Suprapubic skin (tissue), 4 donors: Measurements from ENCODE around the gene CCDC197. TPM values are rescaled to one million over a fixed set of nuclear protein-coding genes. Genes with fewer than 3 reads are reported as not detected.

ENCODE experiments used
- DNase-seq, 2 donors: peaks; one replicate each; pipeline ENCODE4 v3.0.0-alpha.2; 2019; ENCODE audit warnings: low spot score in 2 of 2
- H3K27ac ChIP-seq: fragments of 200-600 bp; sonication (generic); one replicate; pipeline ENCODE4 v1.5.1; 2019
- H3K27me3 ChIP-seq: fragments of 200-600 bp; sonication (generic); one replicate; pipeline ENCODE4 v1.5.1; 2019
- H3K36me3 ChIP-seq: fragments of 200-600 bp; sonication (generic); one replicate; pipeline ENCODE4 v1.5.1; 2019
- H3K4me1 ChIP-seq: fragments of 200-600 bp; sonication (generic); one replicate; pipeline ENCODE4 v1.5.1; 2019
- H3K4me3 ChIP-seq: fragments of 200-600 bp; sonication (generic); one replicate; pipeline ENCODE4 v1.5.1; 2019; ENCODE audit warnings: mild to moderate bottlenecking
- H3K9me3 ChIP-seq: fragments of 200-600 bp; sonication (generic); one replicate; pipeline ENCODE4 v1.5.1; 2019
- EP300 ChIP-seq: sonication (generic); formaldehyde crosslinking; IDR thresholded peaks from one replicate; pipeline ENCODE4 v1.6.1; 2017; ENCODE audit warnings: antibody characterized with exemption
- POLR2A ChIP-seq, 2 donors: fragments of 450-650 bp; IDR thresholded peaks; one replicate each; pipeline ENCODE4 v1.6.1; 2017; ENCODE audit warnings: antibody characterized with exemption in 2 of 2, mild to moderate bottlenecking in 2 of 2, moderate library complexity in 2 of 2
- POLR2AphosphoS5 ChIP-seq, 3 donors: sonication (generic); formaldehyde crosslinking; IDR thresholded peaks; one replicate each; pipeline ENCODE4 v1.6.1; 2017; ENCODE audit warnings: antibody characterized with exemption in 3 of 3
- WGBS: methylation state at CpG from one replicate; pipeline ENCODE4 v1.1.5; 2018; 5-methylcytosine and 5-hydroxymethylcytosine counted together
- total RNA-seq, 4 donors: library from RNA; depleted of rRNA; stranded (reverse); fragments of >200 nt; gene quantifications; one replicate each; pipeline ENCODE4 v1.1.0, GENCODE V29; 2016
- TF ChIP-seq, protein P1 (sequence below), 2 donors: fragments of 200-600 bp in 1 of 2; fragments of 450-650 bp in 1 of 2; sonication (generic) in 1 of 2; IDR thresholded peaks; one replicate each; pipeline ENCODE4 v1.5.1; 2016 to 2019; ENCODE audit warnings: antibody characterized with exemption in 2 of 2, mild to moderate bottlenecking in 1 of 2, moderate library complexity in 1 of 2

Gene CCDC197
- total RNA-seq, 4 donors from 2014 or later: not detected

DNA sequence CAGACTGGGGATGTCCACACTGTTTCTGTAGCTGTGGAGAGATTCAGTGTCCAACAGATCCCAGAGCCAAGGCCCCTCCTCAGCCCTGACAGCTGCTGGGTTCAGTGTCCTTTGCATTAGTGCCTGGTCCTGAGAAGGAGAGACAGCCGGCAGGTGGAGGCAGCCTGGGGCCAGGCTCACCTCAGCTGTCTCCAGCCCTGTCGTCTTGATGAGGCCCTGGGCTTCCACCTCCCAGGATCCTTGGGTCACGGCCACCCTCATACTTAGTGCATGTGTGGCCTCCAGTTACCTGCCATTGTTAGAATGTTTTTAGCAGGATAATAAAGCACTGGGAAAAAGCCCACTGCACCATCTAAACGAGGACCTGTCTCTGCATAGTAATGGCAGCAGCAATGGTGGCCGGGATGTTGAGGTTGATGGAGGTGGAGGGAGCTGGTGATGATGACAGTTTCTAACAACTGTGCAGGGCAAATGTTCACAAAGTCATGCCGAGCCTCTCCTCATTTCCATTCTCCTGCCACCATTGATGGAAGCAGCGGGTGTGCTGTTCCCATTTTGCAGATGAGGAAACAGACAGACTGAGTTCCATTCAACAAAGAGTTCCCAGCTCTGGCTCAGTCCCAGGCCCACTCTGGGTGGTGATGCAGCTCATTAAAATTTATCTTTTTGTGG lies 38.4 kb upstream of the CCDC197 start:
- Histone ChIP-seq H3K36me3 (no peaks in the 10 kb centered on the region), H3K4me1 (peaks cover 10% of the 10 kb centered on the region), H3K9me3 (no peaks in the 10 kb centered on the region), H3K27me3 (no peaks in the 10 kb centered on the region), H3K27ac (no peak overlapping the region), H3K4me3 (no peak overlapping the region)
- no peak for DNase-seq
- TF ChIP-seq POLR2A (IDR thresholded peaks at IDR 0.05) (no peak), POLR2AphosphoS5 (IDR thresholded peaks at IDR 0.05) (no peak), EP300 (no peak)
- TF ChIP-seq, protein P1, sequence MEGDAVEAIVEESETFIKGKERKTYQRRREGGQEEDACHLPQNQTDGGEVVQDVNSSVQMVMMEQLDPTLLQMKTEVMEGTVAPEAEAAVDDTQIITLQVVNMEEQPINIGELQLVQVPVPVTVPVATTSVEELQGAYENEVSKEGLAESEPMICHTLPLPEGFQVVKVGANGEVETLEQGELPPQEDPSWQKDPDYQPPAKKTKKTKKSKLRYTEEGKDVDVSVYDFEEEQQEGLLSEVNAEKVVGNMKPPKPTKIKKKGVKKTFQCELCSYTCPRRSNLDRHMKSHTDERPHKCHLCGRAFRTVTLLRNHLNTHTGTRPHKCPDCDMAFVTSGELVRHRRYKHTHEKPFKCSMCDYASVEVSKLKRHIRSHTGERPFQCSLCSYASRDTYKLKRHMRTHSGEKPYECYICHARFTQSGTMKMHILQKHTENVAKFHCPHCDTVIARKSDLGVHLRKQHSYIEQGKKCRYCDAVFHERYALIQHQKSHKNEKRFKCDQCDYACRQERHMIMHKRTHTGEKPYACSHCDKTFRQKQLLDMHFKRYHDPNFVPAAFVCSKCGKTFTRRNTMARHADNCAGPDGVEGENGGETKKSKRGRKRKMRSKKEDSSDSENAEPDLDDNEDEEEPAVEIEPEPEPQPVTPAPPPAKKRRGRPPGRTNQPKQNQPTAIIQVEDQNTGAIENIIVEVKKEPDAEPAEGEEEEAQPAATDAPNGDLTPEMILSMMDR (IDR thresholded peaks at IDR 0.05): no peak
- WGBS: 88% methylated on average over 7 of the region's 7 CpGs

DNA sequence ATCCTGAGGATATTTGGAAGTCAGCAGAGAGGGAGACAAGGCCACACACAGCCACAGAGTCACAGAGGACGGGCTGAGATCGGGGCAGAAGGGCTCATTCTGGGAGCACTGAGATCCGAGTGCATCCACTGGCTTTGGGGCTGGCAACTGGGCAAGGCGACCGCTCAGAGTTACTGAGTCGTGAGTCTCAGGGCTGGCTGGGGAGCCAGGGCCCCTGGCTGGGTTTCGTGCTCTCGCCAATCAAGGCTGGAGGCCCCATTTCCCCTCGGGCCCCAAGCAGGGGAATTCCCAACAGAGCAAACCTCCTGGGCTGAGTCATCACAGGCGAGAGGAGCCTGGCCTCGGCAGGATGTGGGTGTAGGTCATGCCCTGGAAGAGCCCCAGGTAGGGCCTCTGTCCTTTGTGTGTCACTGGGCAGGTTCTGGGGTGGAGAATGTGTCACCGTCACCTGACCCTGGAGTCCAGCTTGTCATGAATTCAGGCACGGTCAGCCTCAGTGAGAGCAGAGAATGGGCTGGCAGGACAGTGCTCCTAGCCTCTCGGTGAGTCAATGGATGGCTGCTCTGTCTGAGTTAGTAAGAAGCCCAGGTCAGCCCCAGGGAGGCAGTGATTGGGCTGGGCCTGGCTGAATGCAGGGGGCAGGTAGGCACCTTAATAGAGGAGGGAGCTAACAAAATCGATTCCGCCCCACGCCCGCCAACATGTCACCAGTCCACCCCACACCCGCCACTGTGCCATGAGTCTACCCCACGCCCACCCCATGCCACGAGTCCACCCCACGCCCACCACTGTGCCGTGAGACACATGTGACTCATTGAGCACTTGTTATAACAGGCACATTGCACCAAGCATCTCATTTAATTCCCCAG lies 37.6 kb upstream of the CCDC197 start:
- WGBS: 65% methylated on average over 17 of the region's 23 CpGs
- no peak overlapping the region for H3K27ac ChIP-seq
- H3K27me3 ChIP-seq: no peaks in the 10 kb centered on the region
- H3K4me1 ChIP-seq: peaks cover 10% of the 10 kb centered on the region
- H3K9me3 ChIP-seq: no peaks in the 10 kb centered on the region
- H3K36me3 ChIP-seq: no peaks in the 10 kb centered on the region
- H3K4me3 ChIP-seq: no peak overlapping the region
- no peak for TF ChIP-seq EP300
- TF ChIP-seq, protein P1 (IDR thresholded peaks at IDR 0.05): no peak
- no peak for TF ChIP-seq POLR2A (IDR thresholded peaks at IDR 0.05)
- TF ChIP-seq POLR2AphosphoS5 (IDR thresholded peaks at IDR 0.05): no peak
- DNase-seq: no peak

DNA sequence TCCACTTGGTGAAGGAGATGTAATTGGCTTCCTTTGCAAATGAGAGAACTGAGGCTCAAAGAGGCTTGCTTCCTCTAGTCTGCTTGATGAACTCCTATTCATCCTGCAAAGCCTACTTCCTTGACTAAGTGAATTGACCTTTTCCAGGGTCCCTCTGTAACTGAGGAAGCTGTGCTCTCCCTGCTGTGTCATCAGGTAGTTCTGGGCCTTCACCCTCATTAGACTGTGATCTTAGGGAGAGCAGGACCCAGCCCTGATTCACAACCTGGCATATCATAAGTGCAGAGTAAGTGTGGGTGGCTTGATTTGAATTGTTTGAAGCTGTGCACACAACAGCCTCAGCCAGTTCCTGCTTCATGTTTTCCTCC lies 37.0 kb upstream of the CCDC197 start:
- Histone ChIP-seq H3K4me3 (no peak overlapping the region), H3K36me3 (no peaks in the 10 kb centered on the region), H3K27ac (no peak overlapping the region), H3K4me1 (peaks cover 10% of the 10 kb centered on the region), H3K27me3 (no peaks in the 10 kb centered on the region), H3K9me3 (no peaks in the 10 kb centered on the region)
- DNase-seq: no peak
- TF ChIP-seq POLR2A (IDR thresholded peaks at IDR 0.05) (no peak), POLR2AphosphoS5 (IDR thresholded peaks at IDR 0.05) (no peak), EP300 (no peak)
- TF ChIP-seq, protein P1 (IDR thresholded peaks at IDR 0.05): no peak

DNA sequence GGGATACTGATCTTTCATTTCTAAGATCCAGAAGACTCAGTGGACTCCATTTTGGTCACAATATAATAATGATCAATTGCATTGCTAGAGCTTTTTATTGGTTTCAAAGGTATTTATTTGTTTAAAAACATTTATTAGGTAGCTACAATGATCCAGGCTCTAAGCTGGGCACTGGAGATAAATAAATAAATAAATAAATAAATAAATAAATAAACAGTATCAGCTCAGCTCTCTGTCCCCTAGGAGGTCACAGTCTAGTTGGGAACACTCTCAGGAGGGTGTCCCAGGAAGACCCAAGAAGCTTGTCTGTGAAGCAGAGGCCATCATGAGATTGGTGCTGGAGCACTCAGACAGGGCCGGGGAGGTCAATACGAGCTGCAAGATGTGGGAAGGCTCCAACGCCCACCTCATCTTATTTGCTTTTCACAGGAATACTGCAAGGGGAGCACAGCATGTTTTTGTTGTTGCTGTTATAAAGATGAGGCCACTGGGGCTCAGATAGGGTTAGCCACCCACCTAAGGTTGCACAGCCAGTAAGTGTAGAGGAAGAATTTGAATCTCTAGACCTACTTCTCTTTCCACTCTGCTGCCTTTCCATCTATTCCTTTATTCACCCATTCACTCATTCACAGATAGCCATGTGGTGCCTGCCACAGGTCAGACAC lies 36.2 kb upstream of the CCDC197 start:
- WGBS: 90% methylated on average over 3 of the region's 3 CpGs
- DNase-seq: no peak
- no peaks in the 10 kb centered on the region for H3K36me3 ChIP-seq
- no peaks in the 10 kb centered on the region for H3K9me3 ChIP-seq
- H3K4me1 ChIP-seq: peaks cover 7% of the 10 kb centered on the region
- TF ChIP-seq POLR2AphosphoS5 (IDR thresholded peaks at IDR 0.05): no peak
- no peak for TF ChIP-seq EP300
- no peaks in the 10 kb centered on the region for H3K27me3 ChIP-seq
- H3K27ac ChIP-seq: no peak overlapping the region
- H3K4me3 ChIP-seq: no peak overlapping the region

DNA sequence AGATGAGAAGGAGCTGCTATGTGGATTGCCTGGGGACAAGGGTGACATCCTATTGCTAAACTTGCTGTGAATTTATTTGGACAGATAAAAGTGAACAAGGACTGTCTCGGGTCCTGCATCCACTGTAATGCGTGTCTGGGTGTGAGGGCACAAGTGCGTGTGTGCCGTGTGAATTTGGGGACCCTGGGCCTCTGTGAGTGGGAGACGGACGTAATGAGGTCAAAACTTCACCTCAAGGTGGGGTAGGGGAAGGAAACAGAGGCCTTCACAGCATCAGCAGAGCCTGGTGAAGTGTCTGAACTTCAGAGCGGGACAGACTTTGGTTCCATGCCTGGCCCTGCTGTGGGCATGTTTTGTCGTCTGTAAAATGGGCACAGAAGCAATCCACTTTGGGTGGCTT lies 35.5 kb upstream of the CCDC197 start:
- H3K4me3 ChIP-seq: no peak overlapping the region
- DNase-seq: no peak
- peaks cover 7% of the 10 kb centered on the region for H3K4me1 ChIP-seq
- H3K36me3 ChIP-seq: no peaks in the 10 kb centered on the region
- 94% methylated on average over 8 of the region's 8 CpGs for WGBS
- H3K27ac ChIP-seq: no peak overlapping the region
- no peaks in the 10 kb centered on the region for H3K27me3 ChIP-seq
- TF ChIP-seq POLR2AphosphoS5 (IDR thresholded peaks at IDR 0.05) (no peak), EP300 (no peak), POLR2A (IDR thresholded peaks at IDR 0.05) (no peak)
- TF ChIP-seq, protein P1 (IDR thresholded peaks at IDR 0.05): no peak
- no peaks in the 10 kb centered on the region for H3K9me3 ChIP-seq
